Fibroblast of the aortic adventitia (primary cell): ENCODE measurements around the gene REEP1. TPM values are rescaled to one million over a fixed set of nuclear protein-coding genes. Genes with fewer than 3 reads are reported as not detected.

Experiments
- DNase-seq: peaks from one replicate; pipeline ENCODE4 v3.0.0-alpha.2; 2010; ENCODE audit warnings: low read depth
- H3K4me3 ChIP-seq: 2 replicates; pipeline ENCODE4 v1.5.1; 2011; ENCODE audit warnings: low read depth, mild to moderate bottlenecking, control low read depth, low read length, moderate library complexity
- CTCF ChIP-seq: IDR thresholded peaks from 2 replicates; pipeline ENCODE4 v1.5.1; 2011; ENCODE audit warnings: mild to moderate bottlenecking, low read length, control low read depth, inconsistent platforms; ENCODE audit not compliant: insufficient read depth
- total RNA-seq: library from RNA; depleted of rRNA; stranded (reverse); fragments of >200 nt; gene quantifications from 2 replicates; pipeline ENCODE4 v1.2.3, GENCODE V29; 2012; ENCODE audit warnings: low replicate concordance

The REEP1 gene
- total RNA-seq, 1 donor, result 0.27 TPM

GRCh38 chr2:86290596-86291327 lies 46.7 kb downstream of the REEP1 start:
- TF ChIP-seq CTCF, result no peak
- DNase-seq, result no peak

GRCh38 chr2:86286516-86286915 lies 50.9 kb downstream of the REEP1 start:
- TF ChIP-seq CTCF, result no peak
- no peak overlapping the region for H3K4me3 ChIP-seq
- DNase-seq, result no peak

More at GRCh38 chr2:86290596-86291327, 46.7 kb downstream of the REEP1 start:
- no peak overlapping the region for H3K4me3 ChIP-seq

- H3K4me3 ChIP-seq, result no peak overlapping the region
- TF ChIP-seq CTCF, result no peak
- DNase-seq, result no peak
These were observed 51.4 kb downstream of the REEP1 start for GRCh38 chr2:86285981-86286380.

- no peak overlapping the region for H3K4me3 ChIP-seq
- DNase-seq, result no peak
- TF ChIP-seq CTCF, result no peak
These were observed 51.9 kb downstream of the REEP1 start for GRCh38 chr2:86285571-86285970.

GRCh38 chr2:86284987-86285386 lies 52.4 kb downstream of the REEP1 start:
- no peak overlapping the region for H3K4me3 ChIP-seq
- DNase-seq, result no peak
- TF ChIP-seq CTCF, result no peak

- TF ChIP-seq CTCF, result no peak
- no peak overlapping the region for H3K4me3 ChIP-seq
- DNase-seq, result no peak
These were observed 53.0 kb downstream of the REEP1 start for GRCh38 chr2:86284401-86284841.
